ENCODE results near the gene POLR2E. TPM values are rescaled to one million over a fixed set of nuclear protein-coding genes. Genes with fewer than 3 reads are reported as not detected.
A peak's percentile ranks its signal among the peaks of the same experiment; 100 is the strongest.

POLR2E gene
- total and polyA plus RNA-seq, 9 of the 15 experiments (the other 6 are each of a cell fraction or from before 2014, with no cell fraction given): 3.4 to 413 (median 244) TPM

- TF ChIP-seq HNRNPH1 (optimal IDR thresholded peaks at IDR 0.05; ENCODE audit: low read depth, low read length) (no peak), PHB (CRISPR knock-in tag; IDR thresholded peaks at IDR 0.05) (no peak), ZFP91 (CRISPR knock-in tag; IDR thresholded peaks at IDR 0.05) (no peak), PPARD (CRISPR knock-in tag; IDR thresholded peaks at IDR 0.05) (no peak), TFAP4 (CRISPR knock-in tag; IDR thresholded peaks at IDR 0.05; ENCODE audit: borderline replicate concordance) (peak; percentile 49)
Observed at GRCh38 chr19:1112268-1113029, 17.3 kb upstream of the POLR2E start (continued).

All from K562 (cell line).